Measurements from ENCODE around the gene FAM219A.

DNA sequence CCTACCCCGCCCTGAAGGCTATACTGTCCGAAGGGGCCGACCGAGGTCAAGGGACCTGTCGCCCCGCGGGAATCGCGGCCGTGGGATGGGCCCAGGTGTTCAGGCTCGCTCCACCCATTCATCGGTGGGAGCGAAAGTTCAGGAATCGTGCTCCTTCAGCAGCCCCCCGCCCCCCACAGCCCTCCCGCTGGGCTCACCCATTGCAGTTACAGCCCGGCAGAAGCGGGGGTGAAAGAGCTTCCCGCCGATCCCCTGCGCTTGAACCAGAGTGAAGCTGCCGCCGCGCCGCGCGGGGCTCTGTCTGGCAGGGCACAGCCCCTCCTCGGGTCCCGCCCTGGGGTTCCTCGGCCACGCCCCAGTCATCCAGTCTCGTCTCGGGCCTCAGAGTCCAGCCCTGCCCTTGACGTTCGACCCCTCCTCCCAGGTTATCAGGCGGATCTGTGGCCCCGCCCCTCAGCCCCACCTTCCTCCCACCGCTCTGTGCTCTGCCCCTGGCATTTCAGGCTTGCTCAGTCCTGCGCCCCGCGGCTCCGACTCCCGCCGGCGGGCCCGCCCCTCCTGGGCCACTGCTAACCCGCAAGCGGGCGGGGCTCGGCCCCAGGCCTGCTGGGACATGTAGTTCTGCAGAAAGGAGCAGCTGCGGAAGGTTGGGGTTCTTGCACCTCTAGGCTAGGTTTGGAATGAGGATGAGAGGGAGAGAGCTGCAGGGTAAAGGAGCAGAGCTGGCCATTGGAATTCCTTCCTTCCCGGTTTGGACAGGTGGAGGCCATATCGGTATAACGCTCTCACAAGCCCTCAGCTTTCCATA lies 81.6 kb downstream of the FAM219A start, which contains the start of gene MYORG:
- TF ChIP-seq, protein P1, sequence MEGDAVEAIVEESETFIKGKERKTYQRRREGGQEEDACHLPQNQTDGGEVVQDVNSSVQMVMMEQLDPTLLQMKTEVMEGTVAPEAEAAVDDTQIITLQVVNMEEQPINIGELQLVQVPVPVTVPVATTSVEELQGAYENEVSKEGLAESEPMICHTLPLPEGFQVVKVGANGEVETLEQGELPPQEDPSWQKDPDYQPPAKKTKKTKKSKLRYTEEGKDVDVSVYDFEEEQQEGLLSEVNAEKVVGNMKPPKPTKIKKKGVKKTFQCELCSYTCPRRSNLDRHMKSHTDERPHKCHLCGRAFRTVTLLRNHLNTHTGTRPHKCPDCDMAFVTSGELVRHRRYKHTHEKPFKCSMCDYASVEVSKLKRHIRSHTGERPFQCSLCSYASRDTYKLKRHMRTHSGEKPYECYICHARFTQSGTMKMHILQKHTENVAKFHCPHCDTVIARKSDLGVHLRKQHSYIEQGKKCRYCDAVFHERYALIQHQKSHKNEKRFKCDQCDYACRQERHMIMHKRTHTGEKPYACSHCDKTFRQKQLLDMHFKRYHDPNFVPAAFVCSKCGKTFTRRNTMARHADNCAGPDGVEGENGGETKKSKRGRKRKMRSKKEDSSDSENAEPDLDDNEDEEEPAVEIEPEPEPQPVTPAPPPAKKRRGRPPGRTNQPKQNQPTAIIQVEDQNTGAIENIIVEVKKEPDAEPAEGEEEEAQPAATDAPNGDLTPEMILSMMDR (IDR thresholded peaks at IDR 0.05; ENCODE audit: insufficient read depth, low read length, poor library complexity, severe bottlenecking), result no peak
- TF ChIP-seq EZH2phosphoT487 (conservative IDR thresholded peaks at IDR 0.05; ENCODE audit: low read length), result no peak

All from SU-DHL-6 (cell line).